Vagina (tissue), 2 donors: ENCODE data around the gene PIGN.

Experiments used
- CTCF ChIP-seq, 3 experiments: fragments of 450-650 bp in 2 of 3; fragments of 200-600 bp in 1 of 3; sonication (generic) in 1 of 3; IDR thresholded peaks; one replicate each; pipeline ENCODE4 v1.5.1; 2017 to 2019; ENCODE audit warnings: antibody characterized with exemption in 3 of 3, mild to moderate bottlenecking in 2 of 3, moderate library complexity in 2 of 3
- POLR2A ChIP-seq, 2 donors: fragments of 450-650 bp; IDR thresholded peaks; one replicate each; pipeline ENCODE4 v1.6.1; 2017; ENCODE audit warnings: antibody characterized with exemption in 2 of 2, mild to moderate bottlenecking in 2 of 2, moderate library complexity in 2 of 2
- POLR2AphosphoS5 ChIP-seq, 2 donors: sonication (generic); formaldehyde crosslinking; IDR thresholded peaks; one replicate each; pipeline ENCODE4 v1.9.0; 2017; ENCODE audit warnings: antibody characterized with exemption in 2 of 2, mild to moderate bottlenecking in 2 of 2, low read depth in 1 of 2; ENCODE audit not compliant: insufficient read depth in 1 of 2

GRCh38 chr18:62024983-62025382, 161.9 kb downstream of the PIGN start:
- TF ChIP-seq CTCF (IDR thresholded peaks at IDR 0.05), result no peak
- no peak for TF ChIP-seq POLR2A (IDR thresholded peaks at IDR 0.05)
- TF ChIP-seq POLR2AphosphoS5 (IDR thresholded peaks at IDR 0.05; ENCODE audit: insufficient read depth in 1 of 2, low read depth in 1 of 2), result no peak
